Limb (tissue), 2 donors: ENCODE measurements around the gene MMP10.
"Not testable (repeated sequence)": the region's sequence is repeated elsewhere in the genome, so short reads cannot be mapped to it uniquely, and the experiment has no call there.

Experiments used
- DNase-seq, 2 donors: peaks; one replicate each; pipeline ENCODE4 v3.0.0-alpha.2; 2016; ENCODE audit errors: extremely low spot score in 2 of 2

Gene MMP10

DNA sequence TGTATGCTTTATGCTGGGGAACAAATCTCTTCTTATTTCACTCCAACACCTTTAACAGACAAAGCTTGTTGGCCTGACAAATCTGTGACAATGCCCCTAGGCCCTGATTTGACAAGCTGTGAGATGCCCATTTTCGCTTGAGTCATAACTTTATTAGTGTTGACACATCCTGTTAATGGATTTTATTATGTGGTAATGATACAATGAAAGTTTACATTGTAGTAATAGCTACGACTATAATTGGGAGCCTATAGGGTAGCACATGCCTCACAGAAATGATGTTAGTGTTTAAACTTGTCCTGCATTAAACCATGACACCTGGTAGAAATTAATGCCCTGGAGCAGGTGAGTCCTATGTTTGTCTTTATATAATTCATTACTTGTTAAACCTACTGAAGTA lies 3.3 kb upstream of the MMP10 start:
- no peak for DNase-seq

DNA sequence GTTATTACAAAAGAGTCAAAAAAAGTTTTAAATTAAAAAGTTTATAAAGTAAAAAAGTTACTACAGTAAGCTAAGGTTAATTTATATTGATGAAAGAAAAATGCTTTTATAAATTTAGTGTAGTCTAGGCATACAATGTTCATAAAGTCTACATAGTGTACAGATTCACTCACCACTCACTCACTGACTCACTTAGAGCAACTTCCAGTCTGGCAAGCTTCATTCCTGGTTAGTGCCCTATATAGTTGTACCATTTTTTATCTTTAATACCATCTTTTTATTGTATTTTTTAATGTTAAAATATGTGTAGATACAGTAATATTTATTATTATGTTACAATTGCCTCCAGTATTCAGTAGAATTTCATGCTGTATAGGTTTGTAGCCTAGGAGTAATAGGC lies 2.6 kb upstream of the MMP10 start:
- DNase-seq, result no peak

DNA sequence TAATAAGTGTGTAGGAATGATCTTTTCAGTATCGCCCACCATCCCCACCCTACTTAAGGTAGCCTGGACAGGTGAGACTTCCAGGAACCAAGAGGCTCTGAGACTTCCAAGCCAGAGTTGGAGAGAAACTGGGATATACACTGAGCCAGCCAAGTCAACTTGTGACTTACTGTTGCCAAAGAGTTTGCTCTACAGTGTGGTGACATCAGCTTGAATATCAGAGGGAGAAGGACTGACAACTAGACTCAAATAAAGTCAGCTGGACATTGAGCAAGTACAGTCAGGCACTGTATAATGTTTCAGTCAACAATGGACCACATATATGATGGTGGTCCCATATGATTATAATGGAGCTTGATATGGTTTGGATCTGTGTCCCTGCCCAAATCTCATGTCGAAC lies 1.2 kb upstream of the MMP10 start:
- DNase-seq, result no peak

DNA sequence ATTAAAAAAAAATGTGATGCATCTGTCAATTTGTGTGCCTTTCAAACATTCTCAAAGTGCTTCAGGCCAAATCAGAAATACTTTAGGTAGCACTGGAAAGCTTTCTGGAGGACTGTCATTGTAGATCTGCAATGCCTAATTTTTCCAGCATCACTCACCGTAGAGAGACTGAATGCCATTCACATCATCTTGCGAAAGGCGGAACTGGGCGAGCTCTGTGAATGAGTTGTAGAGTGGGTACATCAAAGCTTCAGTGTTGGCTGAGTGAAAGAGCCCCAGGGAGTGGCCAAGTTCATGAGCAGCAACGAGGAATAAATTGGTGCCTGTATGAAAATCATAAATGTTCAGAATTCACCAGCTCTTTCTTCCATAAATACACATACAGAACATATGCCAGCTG lies 4.0 kb downstream of the MMP10 start:
- no peak for DNase-seq

- DNase-seq, result no peak
These were observed 7.0 kb downstream of the MMP10 start for GRCh38 chr11:102773386-102773785.

DNA sequence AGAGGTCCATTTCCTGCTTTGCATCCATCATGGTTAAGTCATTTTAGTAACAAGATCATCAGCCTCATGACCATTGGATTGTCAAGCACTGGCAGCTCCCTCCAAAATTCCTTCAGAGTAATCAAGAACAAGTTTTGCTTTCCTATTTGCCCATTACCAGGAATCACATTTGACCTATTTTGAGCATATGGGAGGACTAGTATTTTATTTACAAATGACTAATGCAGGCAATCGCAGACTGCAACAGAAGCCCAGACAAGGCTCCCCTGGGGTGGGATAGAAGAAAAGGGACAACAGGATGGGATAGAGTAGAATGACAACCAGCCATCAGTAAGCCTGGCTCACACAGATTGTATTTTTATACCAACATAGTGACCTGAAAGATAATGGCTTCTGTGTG lies 9.1 kb downstream of the MMP10 start:
- DNase-seq, result no peak

GRCh38 chr11:102770191-102770590 lies 10.2 kb downstream of the MMP10 start:
- no peak for DNase-seq

DNA sequence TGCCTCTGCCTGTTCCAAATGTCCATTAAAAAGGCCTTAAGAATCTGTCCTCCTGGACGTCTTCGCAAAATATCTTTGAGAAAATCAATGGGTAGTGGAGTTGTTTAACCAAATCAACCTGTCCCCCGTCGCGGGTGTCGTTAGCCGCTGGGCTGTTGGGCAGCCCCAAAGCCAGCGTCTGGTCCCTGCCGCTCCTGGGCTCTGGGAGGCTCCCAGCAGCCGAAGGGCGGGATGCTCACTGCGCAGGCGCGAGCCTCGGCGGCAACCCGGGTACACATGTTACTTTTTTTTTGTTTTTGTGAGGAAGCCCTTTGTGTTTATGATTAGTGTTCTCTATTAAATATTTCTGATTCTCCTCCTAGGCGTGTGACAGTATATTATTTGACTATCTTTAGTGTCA lies 12.6 kb downstream of the MMP10 start:
- no peak for DNase-seq

- DNase-seq, result no peak
These were observed 17.0 kb downstream of the MMP10 start for GRCh38 chr11:102763440-102763839.

DNA sequence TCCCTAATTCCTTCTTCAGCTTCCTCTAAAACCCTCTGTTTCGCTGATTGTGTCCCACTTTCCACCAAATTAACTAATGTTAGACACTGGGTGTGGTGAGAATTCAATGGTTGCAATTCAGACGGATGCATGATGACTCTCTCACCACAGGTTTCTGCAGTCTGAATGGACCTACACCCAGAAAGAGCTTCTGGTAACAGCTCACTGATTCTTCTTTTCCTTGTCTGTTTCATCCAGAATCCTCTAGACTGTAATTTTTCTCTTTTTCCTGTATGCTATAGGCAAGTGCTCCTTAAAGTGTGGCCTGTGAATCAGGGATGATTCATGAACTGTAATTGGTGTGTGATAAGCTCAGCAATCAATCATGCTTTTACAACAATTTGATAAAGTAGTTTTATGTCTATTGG lies 18.1 kb downstream of the MMP10 start:
- no peak for DNase-seq

DNA sequence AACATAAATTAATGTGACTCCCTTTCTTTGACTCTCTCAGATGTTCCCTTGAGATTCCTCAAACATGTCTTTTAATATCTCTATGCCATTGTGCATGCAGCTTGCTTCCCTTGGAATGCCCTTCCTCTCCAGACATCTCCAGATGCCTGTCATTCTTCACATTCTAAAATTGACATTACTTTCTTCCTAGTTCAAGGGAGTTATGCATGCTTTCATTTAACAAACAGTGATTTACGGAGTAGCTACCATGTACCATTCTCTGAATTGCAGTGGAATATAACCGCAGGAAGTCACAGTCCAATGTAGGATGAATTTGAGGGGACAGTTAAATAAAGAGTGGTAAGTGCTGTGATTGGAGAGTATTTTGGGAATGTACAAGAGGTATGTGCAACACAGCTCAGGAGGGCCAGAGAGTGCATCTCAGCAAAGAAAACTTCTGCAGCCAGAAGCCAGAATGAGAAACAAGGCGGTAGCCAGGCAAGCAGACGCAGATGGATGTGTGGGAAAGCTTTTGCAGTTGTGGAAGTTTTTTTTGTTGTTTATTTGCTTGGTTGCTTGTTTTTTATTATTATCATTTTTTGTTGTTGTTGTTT lies 18.7 kb downstream of the MMP10 start:
- no peak for DNase-seq

DNA sequence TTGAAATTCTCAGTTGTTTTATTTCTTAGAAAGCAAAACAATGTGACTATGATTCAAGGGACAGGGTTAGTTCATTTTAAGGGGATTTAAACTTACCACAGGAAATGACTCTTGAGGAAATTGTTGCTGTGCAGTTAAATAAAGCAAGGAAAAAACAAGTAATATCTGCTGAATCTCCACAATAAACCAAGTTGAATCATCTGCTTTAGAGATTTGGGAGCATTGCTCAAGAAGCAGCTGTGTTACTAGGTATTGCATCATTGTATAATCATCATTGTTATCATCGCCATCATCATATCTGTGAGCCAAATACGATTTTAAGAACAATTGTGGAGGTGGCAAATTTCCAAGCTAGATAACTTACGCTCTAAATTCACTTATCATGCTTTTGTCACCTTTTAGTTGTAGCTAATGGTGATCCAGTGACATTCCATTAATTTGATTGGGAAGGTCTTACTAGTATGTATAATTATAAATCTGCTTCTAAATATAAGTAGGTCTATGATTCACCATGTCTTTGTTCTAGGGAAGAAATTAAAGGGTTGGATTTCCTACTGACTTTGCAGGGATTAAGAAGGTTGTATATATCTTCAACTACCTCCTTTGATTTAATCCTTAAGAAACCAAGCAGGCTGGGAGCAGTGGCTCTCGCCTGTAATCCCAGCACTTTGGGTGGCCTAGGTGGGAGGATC lies 19.9 kb downstream of the MMP10 start:
- DNase-seq, result peak in 1 of 2 donors; percentile 55

GRCh38 chr11:102757823-102758549 lies 22.4 kb downstream of the MMP10 start:
- no peak for DNase-seq

- no peak for DNase-seq
These were observed 27.2 kb downstream of the MMP10 start for GRCh38 chr11:102753267-102753666.

DNA sequence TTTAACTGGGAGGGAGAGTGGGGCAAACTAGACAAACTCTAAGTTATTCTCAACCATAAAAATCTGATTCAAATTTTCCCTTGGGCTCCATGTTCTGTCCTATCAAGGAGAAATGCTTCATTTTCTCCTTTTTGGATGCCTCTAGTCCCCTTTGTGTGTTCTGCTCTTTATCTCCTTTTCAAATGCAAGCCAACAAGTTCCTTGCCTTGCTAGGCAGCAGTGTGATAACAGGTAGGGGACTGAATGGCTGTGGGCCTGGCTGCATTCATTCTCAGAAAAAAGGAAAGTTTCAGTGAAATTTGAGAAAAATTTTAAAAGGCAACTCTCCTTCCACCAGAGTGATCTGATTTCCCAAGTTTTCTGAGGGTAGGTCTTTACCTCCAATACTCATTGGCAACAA lies 28.8 kb downstream of the MMP10 start:
- DNase-seq, result no peak

GRCh38 chr11:102749101-102749722 lies 31.2 kb downstream of the MMP10 start:
- no peak for DNase-seq

DNA sequence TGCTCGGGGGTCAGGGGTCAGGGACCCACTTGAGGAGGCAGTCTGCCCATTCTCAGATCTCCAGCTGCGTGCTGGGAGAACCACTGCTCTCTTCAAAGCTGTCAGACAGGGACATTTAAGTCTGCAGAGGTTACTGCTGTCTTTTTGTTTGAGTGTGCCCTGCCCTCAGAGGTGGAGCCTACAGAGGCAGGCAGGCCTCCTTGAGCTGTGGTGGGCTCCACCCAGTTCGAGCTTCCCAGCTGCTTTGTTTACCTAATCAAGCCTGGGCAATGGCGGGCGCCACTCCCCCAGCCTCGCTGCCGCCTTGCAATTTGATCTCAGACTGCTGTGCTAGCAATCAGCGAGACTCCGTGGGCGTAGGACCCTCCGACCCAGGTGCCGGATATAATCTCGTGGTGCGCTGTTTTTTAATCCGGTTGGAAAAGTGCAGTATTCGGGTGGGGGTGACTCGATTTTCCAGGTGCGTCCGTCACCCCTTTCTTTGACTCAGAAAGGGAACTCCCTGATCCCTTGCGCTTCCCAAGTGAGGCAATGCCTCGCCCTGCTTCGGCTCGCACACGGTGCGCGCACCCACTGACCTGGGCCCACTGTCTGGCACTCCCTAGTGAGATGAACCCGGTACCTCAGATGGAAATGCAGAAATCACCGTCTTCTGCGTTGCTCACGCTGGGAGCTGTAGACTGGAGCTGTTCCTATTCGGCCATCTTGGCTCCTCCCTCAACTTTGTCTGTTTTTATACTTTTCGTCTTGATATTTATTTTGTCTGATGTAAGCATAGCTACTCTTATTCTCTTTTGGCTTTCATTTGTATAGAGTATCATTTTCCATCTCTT lies 33.5 kb downstream of the MMP10 start:
- not testable (repeated sequence) for DNase-seq

GRCh38 chr11:102734650-102735049 lies 45.8 kb downstream of the MMP10 start:
- no peak for DNase-seq

GRCh38 chr11:102733232-102733875 lies 47.1 kb downstream of the MMP10 start:
- no peak for DNase-seq

GRCh38 chr11:102730944-102731343 lies 49.5 kb downstream of the MMP10 start:
- peak in 1 of 2 donors; percentile 36 for DNase-seq
